HepG2 (cell line): Measurements from ENCODE around the gene DNAJB2. TPM values are rescaled to one million over a fixed set of nuclear protein-coding genes. Genes with fewer than 3 reads are reported as not detected.
A peak's percentile ranks its signal among the peaks of the same experiment; 100 is the strongest.

Source experiments
- ARID2 ChIP-seq: sonication (generic); formaldehyde crosslinking; IDR thresholded peaks from 2 replicates; pipeline ENCODE4 v1.8.1; 2022; ENCODE audit warnings: mild to moderate bottlenecking, missing genetic modification reagents, borderline replicate concordance
- PCBP2 ChIP-seq: fragments of 200-400 bp; formaldehyde crosslinking; optimal IDR thresholded peaks from 2 replicates; pipeline ENCODE3; 2018; ENCODE audit warnings: low read length, low read depth; ENCODE audit not compliant: poor library complexity, severe bottlenecking
- RERE ChIP-seq: IDR thresholded peaks from 2 replicates; pipeline ENCODE4 v1.6.1; 2016; ENCODE audit warnings: low read depth, missing genetic modification reagents, missing compliant biosample characterization
- RFXAP ChIP-seq: sonication (generic); formaldehyde crosslinking; IDR thresholded peaks from 2 replicates; pipeline ENCODE4 v1.4.0; 2020; ENCODE audit warnings: missing genetic modification reagents, borderline replicate concordance
- ZFP41 ChIP-seq: sonication (generic); formaldehyde crosslinking; IDR thresholded peaks from 2 replicates; pipeline ENCODE4 v1.4.0; 2020; ENCODE audit warnings: mild to moderate bottlenecking, missing genetic modification reagents, borderline replicate concordance
- ZNF407 ChIP-seq: sonication (generic); formaldehyde crosslinking; IDR thresholded peaks from one replicate; pipeline ENCODE4 v1.5.1; 2020; ENCODE audit warnings: mild to moderate bottlenecking, missing genetic modification reagents; ENCODE audit errors: not compliant biosample characterization
- ZNF746 ChIP-seq: sonication (generic); formaldehyde crosslinking; IDR thresholded peaks from 2 replicates; pipeline ENCODE4 v1.8.0; 2022; ENCODE audit warnings: mild to moderate bottlenecking, missing genetic modification reagents
- ZNF792 ChIP-seq: IDR thresholded peaks from 2 replicates; pipeline ENCODE4 v1.6.1; 2016
- ZSCAN5A ChIP-seq: sonication (generic); formaldehyde crosslinking; IDR thresholded peaks from 2 replicates; pipeline ENCODE4 v1.8.0; 2022; ENCODE audit warnings: mild to moderate bottlenecking, missing genetic modification reagents, borderline replicate concordance
- polyA plus RNA-seq, 8 experiments: library from polyadenylated mRNA; depleted of rRNA in 3 of 8; stranded (reverse) in 7 of 8; unstranded in 1 of 8; fragments of >200 nt; fragmentation: Illumina TruSeq in 4 of 8; extraction: Trizol in 4 of 8; gene quantifications; 2 replicates each; pipeline versions ENCODE4 v1.2.1 to v1.2.3, GENCODE V29; 2011 to 2016; ENCODE audit warnings: low read depth in 4 of 8, missing spikeins in 1 of 8, mixed read lengths in 1 of 8; ENCODE audit not compliant: insufficient read depth in 1 of 8
- total RNA-seq, 5 experiments: library from RNA; depleted of rRNA; stranded (reverse); fragments of >200 nt; fragmentation: Illumina TruSeq; extraction: Trizol; gene quantifications; 2 replicates each; pipeline ENCODE4 v1.2.3, GENCODE V29; 2016; ENCODE audit warnings: low read depth in 1 of 5
- TF ChIP-seq, protein P1 (sequence below): sonication (generic); formaldehyde crosslinking; IDR thresholded peaks from 2 replicates; pipeline ENCODE4 v1.4.0; 2020; ENCODE audit warnings: missing genetic modification reagents

DNAJB2 gene
- total and polyA plus RNA-seq, 2 of the 13 experiments (the other 11 are each of a cell fraction or from before 2014, with no cell fraction given), result 21.3 to 31.1 TPM

GRCh38 chr2:219279916-219280516, 850 bp downstream of the DNAJB2 start (continued):
- TF ChIP-seq RERE (CRISPR knock-in tag), result no peak
- TF ChIP-seq ZNF792 (CRISPR knock-in tag), result no peak
- no peak for TF ChIP-seq RFXAP (CRISPR knock-in tag)
- TF ChIP-seq ARID2 (CRISPR knock-in tag), result no peak
- no peak for TF ChIP-seq ZFP41 (CRISPR knock-in tag)
- TF ChIP-seq ZSCAN5A (CRISPR knock-in tag), result no peak
- TF ChIP-seq PCBP2, result peak; percentile 91
- TF ChIP-seq, protein P1, sequence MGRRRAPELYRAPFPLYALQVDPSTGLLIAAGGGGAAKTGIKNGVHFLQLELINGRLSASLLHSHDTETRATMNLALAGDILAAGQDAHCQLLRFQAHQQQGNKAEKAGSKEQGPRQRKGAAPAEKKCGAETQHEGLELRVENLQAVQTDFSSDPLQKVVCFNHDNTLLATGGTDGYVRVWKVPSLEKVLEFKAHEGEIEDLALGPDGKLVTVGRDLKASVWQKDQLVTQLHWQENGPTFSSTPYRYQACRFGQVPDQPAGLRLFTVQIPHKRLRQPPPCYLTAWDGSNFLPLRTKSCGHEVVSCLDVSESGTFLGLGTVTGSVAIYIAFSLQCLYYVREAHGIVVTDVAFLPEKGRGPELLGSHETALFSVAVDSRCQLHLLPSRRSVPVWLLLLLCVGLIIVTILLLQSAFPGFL, result no peak
- TF ChIP-seq ZNF407, result no peak
- 0 out of 2 replicates have a peak, but pooled peaks have one; percentile 16 for TF ChIP-seq ZNF746 (CRISPR knock-in tag)
